HepG2 (cell line): ENCODE data around the gene VPS25. TPM values are rescaled to one million over a fixed set of nuclear protein-coding genes. Genes with fewer than 3 reads are reported as not detected.

Experiments used
- ARID2 ChIP-seq: sonication (generic); formaldehyde crosslinking; IDR thresholded peaks from 2 replicates; pipeline ENCODE4 v1.8.1; 2022; ENCODE audit warnings: mild to moderate bottlenecking, missing genetic modification reagents, borderline replicate concordance
- EZH2 ChIP-seq: conservative IDR thresholded peaks from 2 replicates; pipeline ENCODE4 v1.6.1; 2012; ENCODE audit warnings: mild to moderate bottlenecking, low read depth, low read length, moderate library complexity
- GFI1 ChIP-seq: sonication (generic); formaldehyde crosslinking; IDR thresholded peaks from 2 replicates; pipeline ENCODE4 v1.5.0; 2020; ENCODE audit warnings: missing genetic modification reagents, mild to moderate bottlenecking, borderline replicate concordance
- MXD4 ChIP-seq: IDR thresholded peaks from 2 replicates; pipeline ENCODE4 v1.6.1; 2016; ENCODE audit warnings: mild to moderate bottlenecking, missing biosample characterization, missing genetic modification reagents
- PLSCR1 ChIP-seq: sonication (generic); formaldehyde crosslinking; IDR thresholded peaks from 2 replicates; pipeline ENCODE4 v1.5.0; 2020; ENCODE audit warnings: missing genetic modification reagents, mild to moderate bottlenecking, borderline replicate concordance
- TFAP4 ChIP-seq: sonication (generic); IDR thresholded peaks from 2 replicates; pipeline ENCODE4 v1.6.1; 2016; ENCODE audit warnings: low read depth, borderline replicate concordance
- TRIM22 ChIP-seq: fragments of 450-650 bp; IDR thresholded peaks from 2 replicates; pipeline ENCODE4 v1.6.1; 2017
- ZHX1 ChIP-seq: sonication (generic); formaldehyde crosslinking; IDR thresholded peaks from 2 replicates; pipeline ENCODE4 v1.8.1; 2022; ENCODE audit warnings: low read depth, mild to moderate bottlenecking, missing genetic modification reagents
- ZNF230 ChIP-seq: sonication (generic); formaldehyde crosslinking; IDR thresholded peaks from 2 replicates; pipeline ENCODE4 v1.4.0; 2020; ENCODE audit warnings: mild to moderate bottlenecking, missing genetic modification reagents
- ZNF296 ChIP-seq: sonication (generic); formaldehyde crosslinking; conservative IDR thresholded peaks from 2 replicates; pipeline ENCODE4 v1.5.0; 2020; ENCODE audit warnings: mild to moderate bottlenecking, missing genetic modification reagents
- ZNF3 ChIP-seq: IDR thresholded peaks from 2 replicates; pipeline ENCODE4 v1.7.0; 2017; ENCODE audit warnings: inconsistent platforms
- ZNF646 ChIP-seq: sonication (generic); formaldehyde crosslinking; IDR thresholded peaks from 2 replicates; pipeline ENCODE4 v1.9.0; 2021; ENCODE audit warnings: mild to moderate bottlenecking, missing genetic modification reagents
- polyA plus RNA-seq, 8 experiments: library from polyadenylated mRNA; depleted of rRNA in 3 of 8; stranded (reverse) in 7 of 8; unstranded in 1 of 8; fragments of >200 nt; fragmentation: Illumina TruSeq in 4 of 8; extraction: Trizol in 4 of 8; gene quantifications; 2 replicates each; pipeline versions ENCODE4 v1.2.1 to v1.2.3, GENCODE V29; 2011 to 2016; ENCODE audit warnings: low read depth in 4 of 8, missing spikeins in 1 of 8, mixed read lengths in 1 of 8; ENCODE audit not compliant: insufficient read depth in 1 of 8
- total RNA-seq, 5 experiments: library from RNA; depleted of rRNA; stranded (reverse); fragments of >200 nt; fragmentation: Illumina TruSeq; extraction: Trizol; gene quantifications; 2 replicates each; pipeline ENCODE4 v1.2.3, GENCODE V29; 2016; ENCODE audit warnings: low read depth in 1 of 5

The VPS25 gene
- total and polyA plus RNA-seq, 2 of the 13 experiments (the other 11 are each of a cell fraction or from before 2014, with no cell fraction given): 161 to 249 TPM

- TF ChIP-seq TFAP4 (0 out of 2 replicates have a peak, but pooled peaks have one; percentile 12), ZNF296 (CRISPR knock-in tag) (0 out of 2 replicates have a peak, but pooled peaks have one; percentile 61), ZNF230 (CRISPR knock-in tag) (peak; percentile 90), ZNF646 (CRISPR knock-in tag) (no peak), PLSCR1 (CRISPR knock-in tag) (0 out of 2 replicates have a peak, but pooled peaks have one; percentile 69), GFI1 (CRISPR knock-in tag) (peak; percentile 86), ZNF3 (CRISPR knock-in tag) (no peak), ZHX1 (CRISPR knock-in tag) (peak; percentile 62; the same call in 1 of the 2 replicates), ARID2 (CRISPR knock-in tag) (peak; percentile 96), MXD4 (CRISPR knock-in tag) (peak; percentile 84), EZH2 (no peak), TRIM22 (no peak)
Observed at GRCh38 chr17:42744806-42745617, 28.2 kb upstream of the VPS25 start, which contains the start of gene EZH1 (continued).
